ENCODE results near the gene ZNF316.
A peak's percentile ranks its signal among the peaks of the same experiment; 100 is the strongest.

ZNF316 gene

DNA sequence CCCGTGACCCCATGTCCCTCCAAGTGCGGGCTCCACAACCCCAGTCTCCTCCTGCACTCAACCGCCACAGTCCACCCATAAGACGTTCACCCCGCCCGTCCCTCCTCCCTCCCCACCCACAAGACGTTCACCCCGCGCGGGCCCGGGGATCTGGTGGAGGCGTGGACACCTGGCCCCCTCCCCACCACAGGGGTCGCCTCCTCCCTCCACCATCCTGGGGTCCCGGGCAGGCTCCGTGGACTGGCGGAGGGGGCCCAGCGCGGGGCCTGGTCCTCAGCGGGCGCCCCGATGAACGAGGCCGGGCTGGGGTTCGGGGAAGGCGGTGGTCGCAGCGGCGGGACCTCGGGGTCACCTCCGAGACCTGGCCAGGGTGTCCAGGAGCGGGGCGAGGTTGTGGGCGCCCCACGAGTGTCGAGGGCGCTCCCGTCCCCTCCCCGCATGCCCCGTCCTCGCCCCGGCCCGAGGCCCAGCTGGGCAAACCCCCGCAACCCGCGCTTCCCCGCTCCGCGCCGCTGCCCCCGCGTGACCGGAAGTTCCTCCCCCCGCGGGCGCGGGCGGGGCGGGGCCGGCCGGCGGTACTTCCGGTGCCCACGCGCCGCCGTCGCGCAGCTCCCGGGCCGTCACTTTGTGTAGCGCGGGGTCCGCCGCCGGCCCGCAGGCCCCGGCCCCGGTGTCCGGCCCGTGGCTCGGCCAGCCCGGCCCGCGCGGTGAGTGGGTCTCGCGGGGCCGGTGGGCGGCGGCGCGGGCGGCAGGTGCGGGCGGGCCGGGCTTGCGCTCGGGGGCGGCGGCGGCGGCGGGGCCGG, at the start of gene ZNF316:
TSS of gene ZNF316 (plus strand) at position 578 of the 803 bp plus-strand sequence. CDS start 5,092 bp downstream, outside the sequence.
- DNase-seq (ENCODE audit: low read depth in 2 of 2) = peak; percentile 25 to 28

GRCh38 chr7:6588566-6588965, 48.6 kb upstream of the ZNF316 start:
- no peak for DNase-seq (ENCODE audit: low read depth in 2 of 2)

GRCh38 chr7:6589151-6589828, 47.8 kb upstream of the ZNF316 start:
- no peak for DNase-seq (ENCODE audit: low read depth in 2 of 2)

- DNase-seq (ENCODE audit: low read depth in 2 of 2) = peak; percentile 55 to 57
Observed at GRCh38 chr7:6589829-6590644, 47.1 kb upstream of the ZNF316 start, which contains the start of gene INTS15. TSS of gene INTS15 (plus strand) at chr7:6590021. CDS start at chr7:6590284, 263 bp downstream.

GRCh38 chr7:6590645-6591110, 46.4 kb upstream of the ZNF316 start:
- no peak for DNase-seq (ENCODE audit: low read depth in 2 of 2)

- DNase-seq (ENCODE audit: low read depth in 2 of 2) = no peak
Observed at GRCh38 chr7:6600093-6600492, 37.0 kb upstream of the ZNF316 start.

GRCh38 chr7:6604458-6604857, 32.7 kb upstream of the ZNF316 start:
- DNase-seq (ENCODE audit: low read depth in 2 of 2) = no peak

- no peak for DNase-seq (ENCODE audit: low read depth in 2 of 2)
Observed at GRCh38 chr7:6606866-6607583, 30.1 kb upstream of the ZNF316 start.

DNA sequence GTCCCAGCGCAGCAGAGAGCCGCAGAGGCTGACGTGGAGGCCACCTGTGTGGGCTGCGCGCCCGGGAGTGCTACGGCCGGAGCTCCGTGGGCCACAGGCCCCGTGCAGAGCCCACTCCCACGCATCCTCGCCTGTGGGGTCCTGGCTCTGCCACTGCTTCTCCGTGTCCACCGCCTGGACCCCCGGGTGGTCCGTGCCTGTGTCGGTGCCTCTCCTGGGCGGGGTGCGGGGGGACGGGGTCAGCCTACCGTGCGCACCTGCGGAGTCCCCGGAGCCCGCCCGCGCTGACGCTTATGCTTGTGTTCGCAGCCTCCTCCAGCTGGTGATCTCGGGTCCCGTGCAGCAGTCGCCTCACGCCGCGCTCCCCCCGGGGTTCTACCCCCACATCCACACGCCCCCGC, 29.5 kb upstream of the ZNF316 start:
- DNase-seq (ENCODE audit: low read depth in 2 of 2) = no peak

DNA sequence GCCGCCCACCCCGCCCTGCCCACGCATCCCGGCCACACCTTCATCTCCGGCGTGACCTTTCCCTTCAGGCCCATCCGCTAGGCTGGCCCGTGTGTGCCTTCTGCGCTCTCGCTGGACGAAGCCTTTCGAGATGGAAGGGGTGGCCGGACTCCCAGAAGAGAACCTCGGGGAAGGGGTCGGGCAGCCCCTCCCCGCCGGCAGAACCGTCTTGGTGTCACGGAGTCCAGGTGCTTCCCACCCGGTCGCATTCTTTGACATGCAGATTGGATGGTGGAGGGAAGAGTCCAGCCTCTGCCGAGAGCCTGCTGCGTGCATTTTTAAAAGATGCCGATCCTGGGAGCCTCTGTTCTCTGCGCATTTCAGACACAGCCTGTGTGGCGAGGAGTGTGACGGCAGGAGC, 29.0 kb upstream of the ZNF316 start:
- no peak for DNase-seq (ENCODE audit: low read depth in 2 of 2)

DNA sequence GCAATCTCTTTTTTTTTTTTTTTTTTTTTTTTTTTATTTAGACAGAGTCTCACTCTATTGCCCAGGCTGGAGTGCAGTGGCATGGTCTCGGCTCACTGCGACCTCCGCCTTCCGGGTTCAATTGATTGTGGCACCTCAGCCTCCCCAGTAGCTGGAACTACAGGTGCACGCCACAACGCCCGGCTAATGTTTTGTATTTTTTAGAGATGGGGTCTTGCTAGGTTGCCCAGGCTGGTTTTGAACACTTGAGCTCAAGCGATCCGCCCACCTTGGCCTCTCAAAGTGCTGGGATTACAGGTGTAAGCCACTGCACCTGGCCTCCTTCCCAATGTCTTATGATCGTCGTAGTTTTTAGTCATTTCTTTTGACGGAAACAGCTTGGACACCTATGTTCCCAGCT, 28.3 kb upstream of the ZNF316 start:
- DNase-seq (ENCODE audit: low read depth in 2 of 2) = no peak

DNA sequence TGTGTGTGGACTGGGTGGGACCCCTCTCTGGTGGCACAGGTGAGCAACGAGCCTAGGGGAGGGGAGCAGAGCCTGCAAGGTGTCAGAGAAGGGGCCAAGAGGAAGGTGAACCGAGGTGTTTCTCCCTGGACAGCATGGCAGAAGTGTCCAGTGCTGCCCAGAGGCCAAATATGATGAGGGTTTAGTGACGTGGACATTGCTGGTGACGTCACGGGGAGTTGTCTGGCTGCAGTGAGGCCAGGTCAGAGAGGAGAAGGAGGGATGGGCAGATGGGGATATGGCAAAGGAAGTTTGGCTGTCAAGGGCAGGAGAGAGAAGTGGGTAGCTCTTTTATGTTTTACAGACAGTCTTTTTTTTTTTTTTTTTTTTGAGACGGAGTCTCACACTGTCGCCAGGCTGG, 24.3 kb upstream of the ZNF316 start:
- DNase-seq (ENCODE audit: low read depth in 2 of 2) = no peak

- DNase-seq (ENCODE audit: low read depth in 2 of 2) = no peak
Observed at GRCh38 chr7:6613706-6614105, 23.4 kb upstream of the ZNF316 start.

GRCh38 chr7:6614953-6615722, 22.0 kb upstream of the ZNF316 start, which contains the start of gene ZNF853:
TSS of gene ZNF853 (plus strand) at chr7:6615610. CDS start at chr7:6616175, 565 bp downstream.
- DNase-seq (ENCODE audit: low read depth in 2 of 2) = no peak

- DNase-seq (ENCODE audit: low read depth in 2 of 2) = no peak
Observed at GRCh38 chr7:6615723-6616555, 21.2 kb upstream of the ZNF316 start.

GRCh38 chr7:6616854-6617643, 20.1 kb upstream of the ZNF316 start:
- DNase-seq (ENCODE audit: low read depth in 2 of 2) = no peak

- DNase-seq (ENCODE audit: low read depth in 2 of 2) = no peak
Observed at GRCh38 chr7:6618621-6619020, 18.5 kb upstream of the ZNF316 start.

DNA sequence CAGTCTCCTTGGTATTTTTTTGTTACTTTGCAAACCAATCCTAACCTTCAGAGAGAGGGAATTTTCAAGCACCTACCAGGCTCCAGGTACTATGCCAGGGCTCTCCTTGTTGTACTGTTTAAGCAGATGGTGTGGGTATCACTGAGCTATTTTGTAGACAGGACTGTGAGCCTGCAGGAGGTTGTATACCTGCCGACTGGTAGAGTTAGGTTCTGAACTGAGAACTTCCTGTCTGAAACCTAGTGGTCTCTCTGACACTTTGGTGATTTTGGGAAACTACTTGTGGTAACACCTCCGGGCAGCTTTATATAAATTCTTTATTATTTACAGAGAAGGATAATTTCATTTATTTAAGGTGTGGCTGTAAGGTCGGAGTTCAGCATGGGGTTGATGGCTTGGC, 17.2 kb upstream of the ZNF316 start:
- DNase-seq (ENCODE audit: low read depth in 2 of 2) = no peak

All from activated CD8-positive, alpha-beta memory T cell treated with anti-CD3 and anti-CD28 coated beads for 4 hours (primary cell).